ENCODE measurements around the gene ARID1B. TPM values are rescaled to one million over a fixed set of nuclear protein-coding genes. Genes with fewer than 3 reads are reported as not detected.

The ARID1B gene
- total and polyA plus RNA-seq, 7 experiments from 2014 or later: 17.5 to 164 (median 139) TPM

GRCh38 chr6:156777577-156778453, 637 bp downstream of the ARID1B start:
- no peaks in the 10 kb centered on the region for H3K36me3 ChIP-seq (ENCODE audit: control insufficient read depth in 2 of 3, insufficient read depth in 3 of 3, low read length in 3 of 3)
- Mint-ChIP-seq H3K4me1 (peaks cover 15 to 52% (median 46%) of the 10 kb centered on the region in 7 donors), H3K9me3 (peaks cover 0 to 4% (median 0%) of the 10 kb centered on the region in 11 donors), H3K27ac (peak overlapping the region; percentile 94 to 99 (median 98)), H3K36me3 (peaks cover 0 to 4% (median 0%) of the 10 kb centered on the region in 5 donors), H3K27me3 (peaks cover 0 to 4% (median 0%) of the 10 kb centered on the region in 5 donors), H3K4me3 (peak overlapping the region; percentile 87 to 100 (median 95))
- no peaks in the 10 kb centered on the region for H3K9me3 ChIP-seq (ENCODE audit: control insufficient read depth in 2 of 3, low read length in 3 of 3)
- H3K27ac ChIP-seq (ENCODE audit: low read depth, low read length): peak overlapping the region; percentile 81
- peak overlapping the region; percentile 79 for H3K4me3 ChIP-seq (ENCODE audit: low read length)
- ATAC-seq (peak; percentile 66), DNase-seq (peak; percentile 62 to 78 (median 71))
- ChIA-PET CTCF (interaction anchor here (0.5 to 1.5 kb wide), 3 partner anchors 57 to 243 kb away, joined by 3 to 5 read pairs (median 3); no protein-coding TSS in a partner anchor), POLR2A (interaction anchor here (0.5 to 5.7 kb wide), 15 partner anchors 9 to 382 kb away, joined by 3 to 122 read pairs (median 4); no protein-coding TSS in a partner anchor)
- no peaks in the 10 kb centered on the region for H3K27me3 ChIP-seq (ENCODE audit: control insufficient read depth in 2 of 2, insufficient read depth in 2 of 2, low read length in 2 of 2)
- peaks cover 8 to 10% of the 10 kb centered on the region in 2 donors for H3K4me1 ChIP-seq (ENCODE audit: control insufficient read depth in 2 of 2, insufficient read depth in 2 of 2, low read length in 2 of 2)
- intact Hi-C loops (cut with micrococcal nuclease): loop anchor here (1.0 to 5.0 kb wide), 17 partner anchors 13 to 1607 kb away; partner anchors contain the start of genes TFB1M (in 2 of the 2), SYNJ2 (in 1 of the 2) and ZDHHC14 (in 1 of the 2)

- peak; percentile 34 to 68 (median 51) for DNase-seq
- H3K36me3 Mint-ChIP-seq: peaks cover 0 to 4% (median 0%) of the 10 kb centered on the region in 5 donors
- H3K4me1 ChIP-seq (ENCODE audit: control insufficient read depth in 2 of 2, insufficient read depth in 2 of 2, low read length in 2 of 2): peaks cover 11 to 13% of the 10 kb centered on the region in 2 donors
- POLR2A ChIA-PET: interaction anchor here (0.7 to 5.7 kb wide), 13 partner anchors 8 to 388 kb away, joined by 3 to 122 read pairs (median 5); no protein-coding TSS in a partner anchor
- H3K9me3 Mint-ChIP-seq: peaks cover 0 to 4% (median 0%) of the 10 kb centered on the region in 11 donors
- no peak for ATAC-seq
- peaks cover 23 to 61% (median 53%) of the 10 kb centered on the region in 7 donors for H3K4me1 Mint-ChIP-seq
- peak overlapping the region; percentile 23 to 100 (median 88) for H3K4me3 Mint-ChIP-seq
- no peaks in the 10 kb centered on the region for H3K9me3 ChIP-seq (ENCODE audit: control insufficient read depth in 2 of 3, low read length in 3 of 3)
- no peaks in the 10 kb centered on the region for H3K36me3 ChIP-seq (ENCODE audit: control insufficient read depth in 2 of 3, insufficient read depth in 3 of 3, low read length in 3 of 3)
- peak overlapping the region; percentile 51 for H3K4me3 ChIP-seq (ENCODE audit: low read length)
- intact Hi-C loops (cut with micrococcal nuclease): loop anchor here (1.0 to 5.0 kb wide), 9 partner anchors 49 to 1361 kb away; partner anchors contain the start of genes SYNJ2 (in 1 of the 2) and TMEM242 (in 1 of the 2)
- no peaks in the 10 kb centered on the region for H3K27me3 ChIP-seq (ENCODE audit: control insufficient read depth in 2 of 2, insufficient read depth in 2 of 2, low read length in 2 of 2)
- H3K27me3 Mint-ChIP-seq: peaks cover 0 to 4% (median 0%) of the 10 kb centered on the region in 5 donors
- peak overlapping the region; percentile 79 for H3K27ac ChIP-seq (ENCODE audit: low read depth, low read length)
- CTCF ChIA-PET: interaction anchor here (1.1 to 1.2 kb wide), 2 partner anchors 25 to 242 kb away, joined by 3 read pairs; no protein-coding TSS in a partner anchor
- peak overlapping the region in 6 of 9 donors; percentile 65 to 99 (median 92) for H3K27ac Mint-ChIP-seq
Measured at GRCh38 chr6:156778454-156779205, 1.5 kb downstream of the ARID1B start.

DNA sequence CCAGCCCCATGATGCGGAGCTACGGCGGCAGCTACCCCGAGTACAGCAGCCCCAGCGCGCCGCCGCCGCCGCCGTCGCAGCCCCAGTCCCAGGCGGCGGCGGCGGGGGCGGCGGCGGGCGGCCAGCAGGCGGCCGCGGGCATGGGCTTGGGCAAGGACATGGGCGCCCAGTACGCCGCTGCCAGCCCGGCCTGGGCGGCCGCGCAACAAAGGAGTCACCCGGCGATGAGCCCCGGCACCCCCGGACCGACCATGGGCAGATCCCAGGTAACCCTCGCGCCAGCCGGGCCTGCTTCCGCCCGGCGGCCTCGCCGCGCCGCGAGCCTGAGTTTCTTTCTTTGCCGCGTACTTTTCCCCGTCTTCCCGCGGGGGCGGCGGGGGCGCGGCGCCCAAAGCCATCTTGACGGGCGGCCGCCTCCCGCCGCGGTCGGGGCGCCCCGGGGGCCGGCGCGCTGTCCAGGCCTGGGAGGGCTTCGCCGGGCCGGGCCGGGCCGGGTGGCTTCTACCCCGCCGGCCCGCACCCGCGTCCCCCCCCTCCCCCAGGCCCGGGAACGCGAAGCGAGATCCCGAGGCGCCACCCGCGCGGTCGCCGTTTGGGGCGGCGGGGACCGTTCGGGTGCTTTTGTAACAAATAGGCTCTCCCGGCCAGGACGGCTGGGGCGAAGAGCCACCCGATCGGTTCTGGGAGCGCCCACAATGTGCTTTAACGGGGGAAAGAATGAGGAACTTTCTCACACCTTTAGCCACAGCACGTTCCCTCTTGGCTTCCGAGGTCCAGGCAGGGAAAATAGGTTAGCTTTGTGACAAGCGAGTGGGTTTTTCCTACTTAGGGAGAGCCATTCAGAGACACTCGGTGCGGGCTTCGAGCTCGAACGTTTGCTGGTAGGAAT, 2.3 kb downstream of the ARID1B start:
- peak overlapping the region; percentile 82 to 94 (median 89) for H3K27ac Mint-ChIP-seq
- Histone ChIP-seq H3K36me3 (ENCODE audit: control insufficient read depth in 2 of 3, insufficient read depth in 3 of 3, low read length in 3 of 3) (no peaks in the 10 kb centered on the region), H3K4me3 (ENCODE audit: low read length) (peak overlapping the region; percentile 58)

DNA sequence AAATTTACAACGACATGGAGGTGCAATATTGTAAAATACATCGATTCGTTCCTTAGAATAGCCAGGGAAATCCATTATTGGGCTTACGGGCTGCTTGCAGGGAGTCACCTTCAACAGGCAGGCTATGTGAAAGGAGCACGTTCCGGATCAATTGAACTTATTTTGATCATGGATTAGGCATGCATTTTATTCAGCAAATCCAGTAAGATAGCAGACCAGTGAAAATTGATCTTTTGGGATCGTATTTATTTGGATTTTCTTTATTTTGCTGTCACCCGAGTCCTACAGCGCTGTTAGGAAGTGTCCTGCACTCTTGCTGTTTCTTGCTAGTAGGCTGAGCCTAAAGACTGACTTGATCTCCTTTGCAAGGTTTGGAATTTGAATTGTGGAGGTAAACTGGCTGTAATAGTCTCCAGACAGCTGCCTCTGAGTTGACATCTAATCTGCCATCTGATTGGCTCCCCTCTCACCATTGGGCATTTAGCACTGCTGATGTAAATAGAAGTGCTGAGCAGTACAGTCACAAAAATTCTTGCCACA, 3.0 kb downstream of the ARID1B start:
- H3K4me1 ChIP-seq (ENCODE audit: control insufficient read depth in 2 of 2, insufficient read depth in 2 of 2, low read length in 2 of 2): peaks cover 15 to 19% of the 10 kb centered on the region in 2 donors
- intact Hi-C loops (cut with micrococcal nuclease): loop anchor here (1.0 to 5.0 kb wide), 7 partner anchors 11 to 442 kb away; no protein-coding TSS in a partner anchor
- peak in 8 of 9 donors; percentile 29 to 84 (median 68) for DNase-seq

More for the DNA sequence above, 2.3 kb downstream of the ARID1B start:
- H3K4me3 Mint-ChIP-seq: peak overlapping the region; percentile 84 to 93 (median 88)
- ATAC-seq (peak; percentile 12), DNase-seq (peak; percentile 43 to 77 (median 51))
- H3K9me3 ChIP-seq (ENCODE audit: control insufficient read depth in 2 of 3, low read length in 3 of 3): no peaks in the 10 kb centered on the region
- peaks cover 25 to 59% (median 54%) of the 10 kb centered on the region in 7 donors for H3K4me1 Mint-ChIP-seq
- intact Hi-C loops (cut with micrococcal nuclease): loop anchor here (1.0 to 5.0 kb wide), 14 partner anchors 12 to 1362 kb away; partner anchors contain the start of genes SYNJ2 (in 1 of the 2) and TMEM242 (in 1 of the 2)
- peaks cover 0 to 4% (median 0%) of the 10 kb centered on the region in 5 donors for H3K36me3 Mint-ChIP-seq
- H3K9me3 Mint-ChIP-seq: peaks cover 0 to 4% (median 0%) of the 10 kb centered on the region in 11 donors
- no peaks in the 10 kb centered on the region for H3K27me3 ChIP-seq (ENCODE audit: control insufficient read depth in 2 of 2, insufficient read depth in 2 of 2, low read length in 2 of 2)
- CTCF ChIA-PET: interaction anchor here (1.1 to 1.2 kb wide), 3 partner anchors 9 to 241 kb away, joined by 3 read pairs; no protein-coding TSS in a partner anchor
- H3K27me3 Mint-ChIP-seq: peaks cover 0 to 2% (median 0%) of the 10 kb centered on the region in 5 donors
- peaks cover 15 to 19% of the 10 kb centered on the region in 2 donors for H3K4me1 ChIP-seq (ENCODE audit: control insufficient read depth in 2 of 2, insufficient read depth in 2 of 2, low read length in 2 of 2)
- POLR2A ChIA-PET: interaction anchor here (0.7 to 5.7 kb wide), 19 partner anchors 9 to 389 kb away, joined by 3 to 122 read pairs (median 4); no protein-coding TSS in a partner anchor
- H3K27ac ChIP-seq (ENCODE audit: low read depth, low read length): peak overlapping the region; percentile 79

More for the DNA sequence above, 3.0 kb downstream of the ARID1B start:
- Mint-ChIP-seq H3K4me1 (peaks cover 21 to 57% (median 50%) of the 10 kb centered on the region in 7 donors), H3K36me3 (peaks cover 0 to 4% (median 3%) of the 10 kb centered on the region in 5 donors), H3K27me3 (peaks cover 0 to 2% (median 0%) of the 10 kb centered on the region in 5 donors), H3K27ac (peak overlapping the region; percentile 82 to 94 (median 89)), H3K4me3 (peak overlapping the region; percentile 84 to 93 (median 88)), H3K9me3 (peaks cover 0 to 4% (median 0%) of the 10 kb centered on the region in 11 donors)
- H3K27me3 ChIP-seq (ENCODE audit: control insufficient read depth in 2 of 2, insufficient read depth in 2 of 2, low read length in 2 of 2): no peaks in the 10 kb centered on the region
- H3K4me3 ChIP-seq (ENCODE audit: low read length): peak overlapping the region; percentile 58
- no peaks in the 10 kb centered on the region for H3K36me3 ChIP-seq (ENCODE audit: control insufficient read depth in 2 of 3, insufficient read depth in 3 of 3, low read length in 3 of 3)
- ATAC-seq: peak; percentile 64
- POLR2A ChIA-PET: interaction anchor here (0.5 to 5.7 kb wide), 16 partner anchors 9 to 385 kb away, joined by 3 to 122 read pairs (median 4); no protein-coding TSS in a partner anchor
- H3K9me3 ChIP-seq (ENCODE audit: control insufficient read depth in 2 of 3, low read length in 3 of 3): no peaks in the 10 kb centered on the region
- H3K27ac ChIP-seq (ENCODE audit: low read depth, low read length): peak overlapping the region; percentile 79
- CTCF ChIA-PET: interaction anchor here (0.6 to 1.2 kb wide), 2 partner anchors 8 to 414 kb away, joined by 3 read pairs; no protein-coding TSS in a partner anchor

All from naive thymus-derived CD4-positive, alpha-beta T cell (primary cell).